Measurements from ENCODE around the gene LRRC45. TPM values are rescaled to one million over a fixed set of nuclear protein-coding genes. Genes with fewer than 3 reads are reported as not detected.

LRRC45 gene
- total RNA-seq, 1 experiment from 2014 or later: 34.3 TPM

DNA sequence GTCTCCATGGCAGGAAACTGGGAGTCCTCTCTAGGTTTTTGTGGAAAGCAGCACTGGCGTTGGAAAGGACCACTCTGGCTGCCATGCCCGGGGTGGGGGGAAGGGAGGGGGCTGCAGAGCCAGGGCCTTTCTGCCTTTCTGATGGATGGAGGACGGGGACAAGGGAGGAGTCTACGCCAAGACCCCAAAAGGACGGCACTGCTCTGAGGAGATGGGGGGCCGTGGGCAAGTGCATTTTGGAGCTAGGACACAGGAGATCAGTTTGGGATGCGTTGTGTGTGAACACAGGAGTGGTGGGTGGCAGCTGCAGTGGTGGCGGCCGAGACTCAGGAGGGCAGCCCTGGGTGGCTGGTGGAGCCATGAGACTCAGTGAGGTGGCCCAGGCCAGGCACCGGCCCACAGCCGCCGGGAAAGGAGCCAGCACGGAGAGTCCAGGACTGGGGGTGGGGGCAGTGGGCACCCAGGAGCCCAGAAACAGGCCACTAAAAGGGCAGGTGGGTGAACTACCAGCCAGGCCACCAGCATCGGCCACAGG lies 2.5 kb upstream of the LRRC45 start:
- peaks cover 20% of the 10 kb centered on the region for H3K4me1 ChIP-seq (ENCODE audit: insufficient read depth, low read length, poor library complexity, severe bottlenecking)
- no peak overlapping the region for H3K4me3 ChIP-seq (ENCODE audit: low read depth, low read length, poor library complexity, severe bottlenecking)
- ChIA-PET POLR2A (ENCODE audit: low non-redundant PET) (no interaction called here), CTCF (interaction anchor here (0.7 to 4.1 kb wide), 5 partner anchors 10 to 61 kb away, joined by 3 to 23 read pairs (median 4); no protein-coding TSS in a partner anchor)
- H3K27me3 ChIP-seq (replicated peaks; ENCODE audit: insufficient read depth, low read depth, low read length, poor library complexity): no peaks in the 10 kb centered on the region
- intact Hi-C loops (cut with micrococcal nuclease; ENCODE audit: unreplicated experiment): loop anchor here (5.0 kb wide), 1 partner anchor 63 kb away; no protein-coding TSS in a partner anchor
- BruUV-seq (replicated peaks): no TSS peak
- no peak overlapping the region for H3K27ac ChIP-seq (ENCODE audit: low read depth, low read length, poor library complexity, severe bottlenecking)
- peaks cover 8% of the 10 kb centered on the region for H3K36me3 ChIP-seq (ENCODE audit: insufficient read depth, low read length, poor library complexity, severe bottlenecking)
- DNase-seq (ENCODE audit: low spot score): no peak
- H3K9me3 ChIP-seq (ENCODE audit: low read depth, low read length, poor library complexity, severe bottlenecking): no peaks in the 10 kb centered on the region
- TF ChIP-seq, protein P1, sequence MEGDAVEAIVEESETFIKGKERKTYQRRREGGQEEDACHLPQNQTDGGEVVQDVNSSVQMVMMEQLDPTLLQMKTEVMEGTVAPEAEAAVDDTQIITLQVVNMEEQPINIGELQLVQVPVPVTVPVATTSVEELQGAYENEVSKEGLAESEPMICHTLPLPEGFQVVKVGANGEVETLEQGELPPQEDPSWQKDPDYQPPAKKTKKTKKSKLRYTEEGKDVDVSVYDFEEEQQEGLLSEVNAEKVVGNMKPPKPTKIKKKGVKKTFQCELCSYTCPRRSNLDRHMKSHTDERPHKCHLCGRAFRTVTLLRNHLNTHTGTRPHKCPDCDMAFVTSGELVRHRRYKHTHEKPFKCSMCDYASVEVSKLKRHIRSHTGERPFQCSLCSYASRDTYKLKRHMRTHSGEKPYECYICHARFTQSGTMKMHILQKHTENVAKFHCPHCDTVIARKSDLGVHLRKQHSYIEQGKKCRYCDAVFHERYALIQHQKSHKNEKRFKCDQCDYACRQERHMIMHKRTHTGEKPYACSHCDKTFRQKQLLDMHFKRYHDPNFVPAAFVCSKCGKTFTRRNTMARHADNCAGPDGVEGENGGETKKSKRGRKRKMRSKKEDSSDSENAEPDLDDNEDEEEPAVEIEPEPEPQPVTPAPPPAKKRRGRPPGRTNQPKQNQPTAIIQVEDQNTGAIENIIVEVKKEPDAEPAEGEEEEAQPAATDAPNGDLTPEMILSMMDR (conservative IDR thresholded peaks at IDR 0.05; ENCODE audit: low read depth, low read length): no peak
- no peak for TF ChIP-seq EZH2 (IDR thresholded peaks at IDR 0.05; ENCODE audit: borderline replicate concordance, low read depth, low read length, poor library complexity, severe bottlenecking)

GRCh38 chr17:82021107-82021899 lies 1.8 kb upstream of the LRRC45 start:
- no TSS peak for BruUV-seq (replicated peaks)
- peaks cover 8% of the 10 kb centered on the region for H3K36me3 ChIP-seq (ENCODE audit: insufficient read depth, low read length, poor library complexity, severe bottlenecking)
- intact Hi-C loops (cut with micrococcal nuclease; ENCODE audit: unreplicated experiment): loop anchor here (5.0 kb wide), 1 partner anchor 64 kb away; no protein-coding TSS in a partner anchor
- no peaks in the 10 kb centered on the region for H3K9me3 ChIP-seq (ENCODE audit: low read depth, low read length, poor library complexity, severe bottlenecking)
- POLR2A ChIA-PET (ENCODE audit: low non-redundant PET): no interaction called here
- TF ChIP-seq, protein P1 (conservative IDR thresholded peaks at IDR 0.05; ENCODE audit: low read depth, low read length): peak; percentile 66
- TF ChIP-seq EZH2 (IDR thresholded peaks at IDR 0.05; ENCODE audit: borderline replicate concordance, low read depth, low read length, poor library complexity, severe bottlenecking): no peak
- H3K27me3 ChIP-seq (replicated peaks; ENCODE audit: insufficient read depth, low read depth, low read length, poor library complexity): no peaks in the 10 kb centered on the region
- peak overlapping the region; percentile 97 for H3K4me3 ChIP-seq (ENCODE audit: low read depth, low read length, poor library complexity, severe bottlenecking)
- DNase-seq (ENCODE audit: low spot score): peak; percentile 69
- CTCF ChIA-PET: interaction anchor here (0.7 to 4.1 kb wide), 3 partner anchors 9 to 62 kb away, joined by 3 to 23 read pairs (median 7); no protein-coding TSS in a partner anchor
- peak overlapping the region; percentile 75 for H3K27ac ChIP-seq (ENCODE audit: low read depth, low read length, poor library complexity, severe bottlenecking)
- peaks cover 20% of the 10 kb centered on the region for H3K4me1 ChIP-seq (ENCODE audit: insufficient read depth, low read length, poor library complexity, severe bottlenecking)

DNA sequence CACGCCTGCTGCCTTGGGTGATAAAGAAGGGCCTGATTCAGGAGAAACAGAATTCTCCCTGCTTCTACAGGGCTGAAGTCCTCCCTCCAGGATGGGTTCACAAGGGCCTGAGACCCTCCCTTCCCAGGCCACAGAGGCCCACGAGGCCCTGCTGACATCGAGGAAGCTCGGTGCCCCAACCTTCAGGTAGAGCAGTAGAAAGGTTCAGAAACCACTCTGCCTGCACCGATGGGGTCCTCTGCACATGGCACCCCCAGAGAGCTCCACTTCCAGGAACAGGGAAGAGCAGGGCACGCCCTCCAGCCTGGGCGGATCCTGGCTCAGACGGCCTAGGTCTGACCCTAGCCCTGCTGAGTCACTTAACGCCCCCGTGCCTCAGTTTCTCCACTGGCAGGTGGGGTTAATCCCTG lies 1.2 kb upstream of the LRRC45 start:
- CTCF ChIA-PET: interaction anchor here (1.0 to 4.1 kb wide), 2 partner anchors 9 to 62 kb away, joined by 7 to 23 read pairs; no protein-coding TSS in a partner anchor
- no TSS peak for BruUV-seq (replicated peaks)
- intact Hi-C loops (cut with micrococcal nuclease; ENCODE audit: unreplicated experiment): loop anchor here (5.0 kb wide), 1 partner anchor 65 kb away; no protein-coding TSS in a partner anchor
- POLR2A ChIA-PET (ENCODE audit: low non-redundant PET): no interaction called here
- Histone ChIP-seq H3K4me1 (ENCODE audit: insufficient read depth, low read length, poor library complexity, severe bottlenecking) (peaks cover 20% of the 10 kb centered on the region), H3K4me3 (ENCODE audit: low read depth, low read length, poor library complexity, severe bottlenecking) (peak overlapping the region; percentile 97), H3K27ac (ENCODE audit: low read depth, low read length, poor library complexity, severe bottlenecking) (peak overlapping the region; percentile 75), H3K9me3 (ENCODE audit: low read depth, low read length, poor library complexity, severe bottlenecking) (no peaks in the 10 kb centered on the region), H3K36me3 (ENCODE audit: insufficient read depth, low read length, poor library complexity, severe bottlenecking) (peaks cover 9% of the 10 kb centered on the region), H3K27me3 (replicated peaks; ENCODE audit: insufficient read depth, low read depth, low read length, poor library complexity) (no peaks in the 10 kb centered on the region)
- no peak for TF ChIP-seq EZH2 (IDR thresholded peaks at IDR 0.05; ENCODE audit: borderline replicate concordance, low read depth, low read length, poor library complexity, severe bottlenecking)
- TF ChIP-seq, protein P1 (conservative IDR thresholded peaks at IDR 0.05; ENCODE audit: low read depth, low read length): no peak
- DNase-seq (ENCODE audit: low spot score): no peak
